SKM-1 treated with dmso at 0.1 percent for 144 hours (cell line): ENCODE measurements around the gene PBXIP1.

Experiments
- DNase-seq: peaks from one replicate; lab custom pipeline; 2025; ENCODE audit not compliant: unreplicated experiment; lab: John Stamatoyannopoulos, UW

PBXIP1 gene

DNA sequence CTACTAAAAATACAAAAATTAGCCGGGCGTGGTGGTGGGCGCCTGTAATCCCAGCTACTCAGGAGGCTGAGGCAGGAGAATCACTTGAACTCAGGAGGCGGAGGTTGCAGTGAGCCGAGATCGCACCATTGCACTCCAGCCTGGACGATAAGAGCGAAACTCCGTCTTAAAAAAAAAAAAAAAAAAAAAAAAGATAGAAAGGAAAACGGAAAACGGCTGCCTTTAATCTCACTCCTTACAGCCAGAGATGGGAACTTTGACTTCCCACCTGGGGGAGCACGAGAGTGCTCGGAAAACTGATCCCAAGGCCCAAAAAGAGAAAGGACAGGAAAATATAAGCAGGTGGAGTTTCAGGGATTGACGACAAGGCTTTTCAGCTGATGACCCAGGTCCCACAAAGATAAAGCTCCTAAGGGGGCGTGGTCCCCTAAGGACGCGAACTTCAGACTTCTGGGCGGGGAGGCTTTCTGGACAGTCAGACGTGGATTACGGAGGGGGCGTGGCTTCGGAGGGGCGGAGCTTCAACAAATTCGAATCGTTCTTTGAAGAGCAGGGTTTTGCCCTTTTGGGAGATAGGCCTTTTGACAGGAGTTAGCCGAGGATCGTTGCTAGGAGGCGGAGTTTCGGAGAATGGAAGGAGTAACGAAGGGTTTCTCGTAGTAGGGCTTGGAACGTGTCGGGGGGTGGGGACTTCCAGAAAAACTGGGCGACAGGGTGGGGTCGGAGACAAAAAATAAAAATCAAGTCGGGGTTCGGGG, 17.6 kb upstream of the PBXIP1 start:
- DNase-seq: peak; percentile 98

DNA sequence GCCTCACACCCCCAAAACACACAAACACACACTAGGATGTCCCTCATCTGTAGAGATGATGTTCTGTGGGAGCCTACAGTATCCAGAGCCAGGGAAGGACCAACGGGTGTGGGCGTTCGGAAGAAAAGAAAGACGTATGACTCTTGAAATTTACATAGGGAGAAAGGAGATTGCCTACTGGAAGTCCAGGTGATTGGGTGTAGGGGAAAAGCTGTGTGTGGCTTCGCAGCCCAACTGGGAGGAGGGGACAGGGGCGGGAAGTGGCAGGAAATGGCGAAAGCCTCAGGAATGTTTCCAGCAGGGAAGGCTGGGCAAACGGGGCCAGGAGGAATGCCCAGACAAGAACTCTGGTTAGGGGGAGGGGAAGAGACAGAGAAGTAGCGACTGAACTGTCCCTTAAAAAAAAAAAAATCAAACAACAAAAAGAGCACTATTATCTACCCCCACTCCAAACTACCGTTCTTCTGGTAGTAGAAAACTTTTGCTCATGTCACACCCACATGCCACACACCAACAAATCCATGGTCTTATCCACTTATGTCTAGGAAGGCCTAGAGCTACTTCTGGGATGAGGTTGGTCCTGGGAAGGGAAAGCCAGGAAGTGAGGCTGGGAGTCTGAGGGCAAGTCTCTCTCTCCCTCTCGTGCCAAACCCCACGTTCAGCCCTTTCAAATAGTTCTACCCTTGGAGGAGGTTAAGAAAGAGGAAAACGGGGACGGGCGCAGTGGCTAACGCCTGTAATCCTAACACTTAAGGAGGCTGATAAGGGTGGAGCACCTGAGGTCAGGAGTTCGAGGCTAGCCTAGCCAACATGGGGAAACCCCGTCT, 16.8 kb upstream of the PBXIP1 start:
- DNase-seq: no peak

DNA sequence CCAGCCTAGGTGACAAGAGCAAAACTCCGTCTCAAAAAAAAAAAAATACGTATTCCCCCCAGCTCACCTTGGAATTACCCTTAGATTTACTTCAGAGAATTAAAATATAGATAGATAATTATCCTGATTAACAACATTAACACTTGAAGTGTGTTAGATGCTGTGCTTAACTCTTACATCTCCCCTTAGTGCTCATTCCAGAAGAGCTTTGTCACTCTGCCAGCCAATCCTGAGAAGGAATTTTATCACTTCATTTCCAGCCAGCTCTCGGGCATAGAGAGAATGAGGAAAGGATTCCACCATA, 16.3 kb upstream of the PBXIP1 start:
- no peak for DNase-seq

DNA sequence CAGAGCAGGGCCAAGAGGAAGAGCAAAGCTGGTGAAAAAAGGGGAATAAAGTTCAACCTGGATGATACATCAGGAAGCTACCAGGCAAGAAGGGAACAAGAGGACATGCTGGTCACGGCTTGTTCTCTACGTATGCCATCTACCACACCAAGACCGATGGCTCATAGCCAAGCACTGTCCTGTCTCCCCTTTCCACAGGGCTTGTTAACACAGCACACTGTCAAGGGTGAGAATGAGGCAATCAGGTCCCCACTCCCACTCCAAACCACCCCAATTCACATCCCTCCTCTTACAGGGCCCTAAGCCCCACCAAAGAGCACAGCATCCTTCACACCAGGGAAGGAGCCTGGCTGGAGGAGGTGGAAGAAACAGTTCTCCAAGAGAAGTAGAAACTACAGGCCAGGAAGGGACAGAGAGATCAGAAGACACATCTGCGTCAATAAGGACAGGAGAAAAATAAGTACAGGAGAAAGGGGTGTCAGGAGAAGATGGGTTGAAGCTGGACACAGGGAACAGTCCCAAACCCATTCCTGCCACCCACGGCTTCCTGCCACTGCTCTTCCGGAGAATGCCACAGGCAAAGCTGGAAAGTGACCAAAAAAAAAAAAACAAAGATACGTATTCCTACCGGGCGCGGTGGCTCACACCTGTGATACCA, 15.6 kb upstream of the PBXIP1 start:
- no peak for DNase-seq

DNA sequence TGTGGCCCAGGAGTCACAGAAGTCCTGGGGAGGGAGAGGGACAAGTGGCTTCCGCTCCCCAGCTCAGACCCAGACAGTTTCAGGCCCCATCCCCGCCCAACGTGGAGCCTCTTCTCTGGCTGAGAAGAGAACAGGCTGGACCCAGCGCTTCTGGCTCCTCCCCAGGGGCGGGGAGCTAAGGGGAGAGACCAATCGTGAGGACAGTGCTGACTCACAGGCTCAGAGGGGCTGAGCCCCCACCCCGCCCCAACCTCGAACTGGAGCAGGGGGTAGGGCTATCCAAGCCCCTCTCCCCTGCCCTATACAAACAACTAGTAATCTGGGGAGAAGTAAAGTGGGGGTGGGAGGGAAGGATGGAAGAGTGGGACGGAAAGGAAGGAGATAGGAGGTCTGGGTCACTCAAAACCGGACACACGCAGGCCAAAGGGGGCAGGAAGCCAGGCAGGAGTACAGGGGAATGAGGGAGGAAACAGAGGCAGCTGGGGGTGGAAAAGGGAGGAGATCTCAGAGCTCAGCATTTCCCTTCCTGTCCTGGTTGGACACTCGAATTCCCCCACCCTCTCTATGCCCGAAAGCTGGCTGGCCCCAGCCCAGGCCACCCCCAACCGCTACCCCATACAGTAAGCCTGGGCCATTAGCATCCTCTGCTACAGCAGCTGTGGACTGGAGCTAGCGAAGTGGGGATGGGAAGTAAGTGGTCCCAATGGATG, 14.9 kb upstream of the PBXIP1 start, which contains the start of gene SHC1:
Gene SHC1 (minus strand): TSS at position 117 of the 710 bp plus-strand sequence. CDS start 221 bp downstream, outside the sequence.
- DNase-seq: no peak

DNA sequence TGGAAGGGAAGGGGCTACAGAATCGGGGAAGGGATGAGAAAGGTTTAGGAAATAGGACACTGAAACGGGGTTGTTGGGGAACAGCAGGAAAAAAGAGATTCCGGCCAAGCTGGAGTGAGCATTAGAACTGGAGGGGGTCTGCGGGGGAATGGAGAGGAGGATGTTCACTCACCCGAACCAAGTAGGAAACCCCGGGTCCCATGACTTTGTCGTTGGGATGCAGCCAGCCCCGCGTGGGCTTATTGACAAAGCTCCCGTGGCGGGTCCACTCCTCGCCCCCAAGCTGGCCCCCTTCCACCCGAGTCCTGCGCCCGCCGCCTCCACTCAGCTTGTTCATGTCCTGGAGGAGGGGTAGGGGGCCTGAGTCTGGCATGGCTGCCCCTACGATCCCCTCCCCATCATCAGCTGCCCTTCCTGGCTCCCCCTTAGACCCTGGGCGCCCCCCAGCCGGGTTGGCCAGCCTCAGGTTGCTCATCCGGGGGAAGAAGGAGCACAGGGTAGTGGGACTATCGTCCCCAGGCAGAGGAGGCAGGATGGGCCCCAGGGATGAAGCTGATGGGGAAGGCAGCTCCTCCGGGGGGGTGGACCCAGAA, 14.1 kb upstream of the PBXIP1 start:
- DNase-seq: no peak

DNA sequence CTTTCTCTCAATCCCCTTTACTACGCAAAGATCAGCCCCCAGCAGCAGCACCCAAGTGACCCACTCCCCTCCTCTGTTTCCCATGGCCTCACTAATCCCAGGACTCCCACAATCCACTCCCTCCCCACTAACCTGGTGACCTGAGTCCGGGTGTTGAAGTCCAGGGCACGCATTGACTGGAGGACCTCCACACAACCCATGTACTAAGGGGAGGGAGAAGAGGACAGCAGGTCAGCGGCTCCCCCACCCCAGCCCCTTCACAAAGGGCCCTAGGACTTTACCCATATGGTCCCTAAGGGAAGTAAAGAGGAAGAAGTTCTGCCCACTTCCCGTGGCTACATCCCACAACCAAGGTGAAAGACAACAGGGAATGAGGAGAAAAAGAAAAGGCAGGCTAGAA, 13.3 kb upstream of the PBXIP1 start:
- DNase-seq: no peak

DNA sequence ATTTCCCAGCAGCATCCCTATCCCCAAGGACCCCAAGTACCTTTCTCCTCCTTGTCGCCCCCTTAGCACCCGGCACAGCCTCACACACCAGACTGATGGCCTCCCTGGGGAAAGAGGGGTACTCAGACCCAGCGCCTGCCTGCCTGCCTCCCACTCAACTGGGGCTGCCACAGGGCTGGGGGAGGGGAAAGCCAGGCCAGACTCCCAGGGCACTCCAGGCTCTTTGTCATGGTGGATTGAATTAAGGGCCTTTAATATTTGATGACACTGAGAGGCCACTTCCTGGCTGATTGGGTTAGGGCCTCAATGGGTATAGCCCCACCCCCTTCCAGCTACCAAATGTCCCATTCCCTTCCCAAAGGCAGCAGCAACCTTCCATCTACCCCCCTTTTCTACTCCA, 12.8 kb upstream of the PBXIP1 start:
- no peak for DNase-seq

DNA sequence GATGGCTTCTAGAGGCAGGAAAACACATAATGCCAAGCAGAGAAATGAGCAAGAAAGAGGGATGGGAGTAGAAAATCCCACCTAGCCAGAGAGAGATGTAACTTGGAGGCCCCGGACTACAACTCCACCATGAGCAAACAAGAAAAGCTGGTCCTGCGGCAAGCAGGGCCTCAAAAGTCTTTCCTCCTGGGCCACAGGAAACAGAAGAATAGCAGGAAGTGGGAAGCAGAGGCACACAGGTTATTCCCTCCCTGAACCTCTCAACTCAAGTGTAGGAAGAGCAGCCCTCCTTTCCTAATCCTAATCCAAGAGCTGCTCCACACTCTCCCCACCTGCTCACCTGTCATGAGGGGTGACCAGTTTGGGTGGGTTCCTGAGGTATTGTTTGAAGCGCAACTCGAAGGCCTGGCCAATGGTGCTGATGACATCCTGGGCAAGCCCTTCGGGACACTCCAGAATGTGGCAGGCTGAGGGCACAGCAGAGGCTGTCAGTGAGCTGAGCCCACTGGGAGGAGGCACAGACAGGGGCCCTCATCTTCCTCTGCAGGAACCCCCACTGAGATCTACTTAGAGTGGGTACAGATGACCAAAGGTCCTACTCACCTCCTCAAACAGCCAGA, 11.5 kb upstream of the PBXIP1 start:
- no peak for DNase-seq

DNA sequence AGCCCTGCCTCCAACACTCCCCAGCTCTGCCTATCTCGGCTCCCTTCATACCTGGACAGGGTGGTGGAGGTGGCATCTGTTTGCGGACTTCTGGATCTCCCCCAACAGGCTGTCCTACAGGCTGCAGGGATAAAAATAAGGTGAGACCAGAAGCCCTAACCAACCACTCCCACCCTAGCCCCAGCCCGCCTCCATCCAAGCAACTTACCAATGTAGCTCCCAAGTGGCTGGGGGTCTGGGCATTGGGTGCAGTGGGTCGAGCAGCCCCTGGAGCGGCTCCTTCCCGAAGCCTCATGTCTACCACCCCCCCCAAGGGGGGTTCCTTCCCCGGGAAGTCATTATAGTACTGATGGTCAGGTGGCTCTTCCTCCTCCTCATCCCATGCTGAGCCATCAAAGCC, 10.2 kb upstream of the PBXIP1 start:
- no peak for DNase-seq

DNA sequence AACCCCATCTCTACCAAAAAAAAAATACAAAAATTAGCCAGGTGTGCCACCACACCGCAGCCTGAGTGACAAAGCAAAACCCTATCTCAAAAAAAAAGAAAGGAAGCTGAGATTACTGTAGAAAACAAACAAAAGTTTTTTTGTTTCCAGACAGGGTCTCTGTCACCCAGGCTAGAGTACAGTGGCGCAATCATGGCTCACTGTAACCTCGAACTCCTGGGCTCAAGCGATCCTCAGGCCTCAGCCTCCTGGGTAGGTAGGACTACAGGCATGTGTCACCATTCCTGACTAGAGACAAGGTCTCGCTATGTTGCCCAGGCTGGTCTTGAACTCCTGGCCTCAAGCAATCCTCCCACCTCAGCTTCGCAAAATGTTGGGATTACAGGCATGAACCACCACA, 8.5 kb upstream of the PBXIP1 start:
- DNase-seq: no peak

DNA sequence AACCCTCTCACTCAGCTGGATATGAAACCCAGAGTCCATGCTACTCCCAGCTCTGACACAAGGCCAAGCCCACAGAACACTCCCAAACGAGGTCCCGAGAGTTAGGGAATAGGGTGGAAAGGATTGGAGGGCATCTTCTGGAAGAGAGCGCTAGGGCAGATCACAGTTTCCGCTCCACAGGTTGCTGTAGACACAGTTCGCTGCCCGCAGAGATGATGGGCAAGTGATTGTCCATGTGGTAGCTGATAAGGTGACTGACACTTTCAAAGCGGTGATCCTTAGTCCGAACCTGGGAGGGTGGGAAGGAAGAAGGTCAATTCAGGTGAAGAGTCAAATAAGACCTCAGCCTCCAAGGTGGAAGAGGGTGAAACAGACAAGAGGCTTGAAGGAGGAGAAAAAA, 7.7 kb upstream of the PBXIP1 start:
- no peak for DNase-seq

DNA sequence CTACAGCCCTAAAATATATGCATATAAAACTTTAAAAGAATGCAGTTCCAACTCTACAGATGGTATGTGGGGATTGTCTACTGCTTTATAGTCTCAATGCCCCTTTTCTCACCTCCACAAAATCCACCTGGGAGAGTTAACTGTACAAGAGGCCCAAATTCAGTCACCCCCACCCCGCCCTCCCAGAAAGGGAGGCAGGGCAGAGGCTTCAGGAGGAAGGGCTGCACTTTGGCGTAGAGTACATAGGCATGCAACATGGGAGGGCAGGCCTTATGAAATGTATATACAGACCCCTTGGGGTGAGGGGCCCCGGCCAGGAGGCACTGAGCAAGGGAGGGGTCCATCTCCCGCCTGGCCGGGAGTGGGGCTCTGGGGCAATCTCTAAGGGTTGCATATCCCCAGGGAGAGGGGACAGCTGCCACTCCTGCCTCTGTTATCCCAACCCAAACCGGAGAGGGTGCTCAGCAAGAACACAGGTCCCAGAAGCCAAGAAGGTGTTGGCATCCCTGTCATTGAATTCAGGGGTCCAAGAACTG, 7.0 kb upstream of the PBXIP1 start:
- no peak for DNase-seq

DNA sequence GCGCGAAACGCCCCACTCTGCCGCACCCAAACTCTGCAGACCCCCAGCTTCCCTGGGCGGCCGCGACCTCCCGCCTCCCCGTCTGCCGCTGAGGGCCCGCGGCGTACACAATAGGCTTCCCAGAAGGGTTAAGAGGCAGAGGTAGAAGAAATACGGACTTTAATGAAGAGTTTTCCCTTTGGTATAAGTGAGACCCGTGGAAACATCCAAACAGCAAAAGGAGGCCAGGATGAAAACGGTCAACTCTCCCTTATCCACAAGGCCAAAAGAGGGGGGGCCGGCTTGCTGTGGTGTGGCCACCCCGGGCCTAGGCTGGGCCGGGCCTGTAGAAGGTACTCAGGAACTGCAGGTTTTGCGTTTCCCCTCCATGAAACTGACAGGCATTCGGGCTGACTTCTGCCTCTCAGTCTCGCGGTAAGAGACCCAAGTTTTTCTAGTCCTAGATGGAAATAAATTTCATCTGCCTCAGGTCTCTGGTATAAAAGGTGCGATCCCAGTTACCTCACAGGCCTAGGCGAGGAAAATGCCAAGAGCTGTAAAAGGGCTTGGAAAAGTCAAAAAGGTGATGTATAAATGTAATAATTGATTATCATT, 6.4 kb upstream of the PBXIP1 start:
- no peak for DNase-seq

DNA sequence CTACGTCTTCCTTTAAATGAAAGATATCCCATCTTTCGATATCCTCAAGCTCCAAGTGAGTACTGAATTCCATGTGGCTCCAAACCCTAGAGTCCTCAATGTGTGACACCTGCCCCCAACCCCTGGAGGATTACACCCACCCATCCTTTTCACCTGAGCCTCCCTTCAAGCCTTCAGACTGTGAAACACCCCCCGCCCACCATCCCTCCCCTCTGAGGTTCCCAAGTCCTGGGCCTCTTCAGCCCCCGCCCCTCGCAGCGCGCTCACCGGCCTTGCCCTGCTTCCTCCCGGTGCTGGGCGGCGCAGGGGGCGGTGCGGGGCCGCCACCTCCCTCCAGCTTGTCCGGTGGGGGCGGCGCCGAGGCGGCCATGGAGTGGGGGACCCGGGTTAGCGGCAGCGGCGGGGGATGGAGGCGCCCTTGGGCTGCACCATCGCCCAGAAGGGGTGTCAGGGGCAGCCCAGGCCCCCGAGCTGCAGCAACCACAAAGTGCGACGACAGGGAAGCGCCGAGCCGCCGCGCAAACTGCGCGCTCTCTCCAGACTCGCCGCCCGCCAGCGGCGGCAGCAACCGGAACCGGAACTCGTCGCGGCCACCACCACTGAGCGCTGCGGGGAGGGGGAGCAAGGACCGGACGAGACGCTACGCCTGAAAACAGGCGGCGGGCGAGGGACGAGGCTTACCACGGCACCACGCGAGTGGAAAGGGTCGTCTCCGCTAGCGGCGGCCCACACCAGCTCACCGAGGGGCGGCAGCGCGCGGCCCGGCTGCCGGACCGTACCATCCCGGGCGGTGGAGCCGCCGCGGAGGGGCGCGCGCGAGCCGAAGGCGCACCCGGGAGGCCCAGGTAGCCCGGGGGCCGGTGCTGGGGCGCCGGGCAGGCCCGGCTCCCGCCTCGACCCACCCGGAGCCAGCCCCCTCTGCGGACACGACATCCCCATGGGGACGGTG, 5.6 kb upstream of the PBXIP1 start, which contains the start of gene PYGO2:
Gene PYGO2 (minus strand): TSS at position 576 of the 949 bp plus-strand sequence. CDS start 206 bp downstream, at position 370.
- peak; percentile 80 for DNase-seq

DNA sequence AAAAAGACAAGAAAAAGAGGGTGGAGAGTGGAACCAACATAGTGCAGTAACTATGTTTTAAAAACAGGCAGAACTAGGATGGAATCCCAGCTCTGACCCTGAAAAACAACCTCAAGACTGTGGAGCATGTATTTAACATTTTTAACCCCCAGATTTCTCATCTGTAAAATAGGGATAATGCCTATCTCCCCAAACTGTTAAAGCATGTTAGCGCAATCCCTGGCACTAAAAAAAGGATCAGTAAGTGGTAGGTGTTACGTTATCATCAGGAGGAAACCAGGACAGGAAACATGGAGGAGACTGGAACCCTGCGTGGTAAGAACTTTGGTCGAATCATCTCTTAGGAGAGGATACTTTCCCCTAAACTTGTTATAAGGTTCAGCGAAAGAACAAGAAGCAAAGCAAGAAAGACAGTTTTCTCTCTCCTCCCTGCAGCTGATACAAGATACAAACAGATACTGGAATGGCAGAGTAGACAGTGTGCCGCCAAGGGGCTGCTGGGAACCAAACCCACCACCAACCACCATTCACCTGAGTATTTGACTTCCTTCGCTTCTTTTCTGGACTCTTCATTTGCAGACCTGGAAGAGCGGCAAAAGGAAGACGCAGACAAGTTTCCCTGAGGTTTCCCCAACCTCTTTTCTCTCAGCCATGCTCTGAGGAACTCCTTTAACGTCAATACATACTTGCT, 4.7 kb upstream of the PBXIP1 start:
- DNase-seq: no peak

DNA sequence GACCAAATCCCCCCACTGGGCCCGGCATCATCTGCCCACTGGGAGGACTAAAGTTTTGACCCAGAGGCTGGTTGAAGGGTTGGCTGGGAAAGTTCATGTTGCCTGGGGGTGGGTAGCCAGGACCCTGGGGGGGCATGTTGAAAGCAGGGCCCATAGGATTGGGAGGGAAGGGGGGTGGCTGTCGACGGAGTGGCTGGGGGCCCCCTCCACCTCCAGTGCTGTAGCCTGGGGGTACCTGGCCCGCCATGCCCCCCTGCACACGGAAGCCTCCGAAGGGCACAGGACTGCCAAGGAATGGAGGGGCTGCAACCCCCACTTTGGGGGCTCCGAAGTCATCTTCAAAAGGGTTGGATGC, 3.5 kb upstream of the PBXIP1 start:
- DNase-seq: no peak
